Body of pancreas (tissue), 4 donors: Measurements from ENCODE around the gene EIF2S3. TPM values are rescaled to one million over a fixed set of nuclear protein-coding genes. Genes with fewer than 3 reads are reported as not detected.

ENCODE experiments used
- ATAC-seq: fragments of 150-250 bp; one replicate; pipeline ENCODE4 v1.9.1; 2016
- DNase-seq, 4 donors: peaks; one replicate each; pipeline ENCODE4 v3.0.0-alpha.2; 2019
- H3K27ac ChIP-seq, 4 donors: fragments of 200-600 bp; sonication (generic); 1 replicate in 3 of 4; 2 replicates in 1 of 4; pipeline versions ENCODE4 v1.5.1 to v1.6.1; 2016 to 2019; ENCODE audit warnings: mild to moderate bottlenecking in 1 of 4, mixed read lengths in 1 of 4, moderate library complexity in 1 of 4
- H3K27me3 ChIP-seq, 2 donors: fragments of 200-600 bp; sonication (generic); one replicate each; pipeline ENCODE4 v1.6.0; 2016; ENCODE audit warnings: mild to moderate bottlenecking in 1 of 2
- H3K36me3 ChIP-seq, 2 donors: fragments of 200-600 bp; sonication (generic); replicated peaks in 1 of 2; 2 replicates each; pipeline ENCODE4 v1.5.1; 2016; ENCODE audit warnings: low read depth in 2 of 2; ENCODE audit not compliant: insufficient read depth in 1 of 2
- H3K4me1 ChIP-seq: fragments of 200-600 bp; sonication (generic); one replicate; pipeline ENCODE4 v1.6.0; 2016
- H3K4me3 ChIP-seq, 2 donors: fragments of 200-600 bp; sonication (generic); 1 replicate in 1 of 2; 2 replicates in 1 of 2; pipeline ENCODE4 v1.5.1; 2016 to 2019
- H3K9me3 ChIP-seq, 3 donors: fragments of 200-600 bp; sonication (generic); 1 replicate in 2 of 3; 2 replicates in 1 of 3; pipeline ENCODE4 v1.5.1; 2016
- POLR2A ChIP-seq, 3 donors: fragments of 450-650 bp; IDR thresholded peaks; one replicate each; pipeline ENCODE4 v1.6.1; 2016; ENCODE audit warnings: antibody characterized with exemption in 3 of 3, mild to moderate bottlenecking in 2 of 3
- WGBS, 2 donors: methylation state at CpG; one replicate each; pipeline ENCODE4 v1.1.5; 2017; 5-methylcytosine and 5-hydroxymethylcytosine counted together
- intact Hi-C: fragments of 100-400 bp; cut with DNase I; formaldehyde crosslinking; loops from one replicate; pipeline ENCODE4 v1.15.1; 2023
- total RNA-seq, 2 donors: library from RNA; depleted of rRNA; stranded (reverse); fragments of >200 nt; gene quantifications; one replicate each; pipeline ENCODE4 v1.1.0, GENCODE V29; 2016
- TF ChIP-seq, protein P1 (sequence below), 7 experiments: fragments of 450-650 bp in 4 of 7; fragments of 200-600 bp in 3 of 7; sonication (generic) in 3 of 7; IDR thresholded peaks; one replicate each; pipeline ENCODE4 v1.5.1; 2016 to 2019; ENCODE audit warnings: antibody characterized with exemption in 7 of 7

Gene EIF2S3
- 100 to 1,000 TPM in 1 of 2 donors, 10 to 100 TPM in 1; 49.1 to 105 TPM for total RNA-seq

DNA sequence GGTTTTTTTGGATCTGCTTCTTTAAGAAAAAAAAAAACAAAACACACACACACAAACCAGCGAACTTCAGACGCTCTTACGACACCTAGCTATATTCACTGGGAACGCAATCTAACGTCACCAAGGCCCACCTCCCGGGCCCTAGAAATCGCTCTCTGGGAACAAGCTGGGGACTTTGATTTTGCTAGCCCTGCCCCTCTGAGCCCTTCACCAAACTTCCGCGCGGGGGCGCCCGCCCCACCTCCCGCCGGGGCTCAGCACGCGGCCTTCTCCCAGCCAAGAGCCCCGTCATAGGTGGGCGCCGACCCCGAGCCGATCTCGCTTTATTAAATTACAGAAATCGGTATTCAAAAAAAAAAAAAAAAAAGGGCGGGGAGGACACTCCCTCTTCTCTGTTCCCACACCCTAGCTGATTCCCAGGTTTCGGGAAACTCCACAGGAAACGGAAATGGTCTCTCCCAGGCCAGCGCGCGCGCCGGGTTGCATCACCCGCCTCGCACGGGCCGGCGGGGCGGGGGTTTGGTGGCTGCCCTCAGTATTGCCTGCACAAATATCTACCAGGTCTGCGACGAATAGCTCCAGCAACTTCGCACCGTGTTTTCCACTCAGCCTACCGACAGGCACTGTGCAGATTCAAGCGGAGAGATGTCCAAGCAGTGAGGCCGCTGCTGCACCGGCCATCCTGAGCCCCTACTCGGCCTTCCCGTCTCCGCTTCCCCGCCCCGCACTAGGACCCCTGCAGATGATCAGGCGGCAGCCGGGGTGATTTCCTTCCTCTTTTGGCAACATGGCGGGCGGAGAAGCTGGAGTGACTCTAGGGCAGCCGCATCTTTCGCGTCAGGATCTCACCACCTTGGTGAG is at the start of gene EIF2S3:
EIF2S3 (plus strand) TSS at position 775 of the 861 bp plus-strand sequence; CDS start at position 788, 13 bp downstream.
- peaks cover 6% of the 10 kb centered on the region for H3K4me1 ChIP-seq
- H3K27me3 ChIP-seq = no peaks in the 10 kb centered on the region
- no peaks in the 10 kb centered on the region for H3K36me3 ChIP-seq
- intact Hi-C loops = no loop called here
- DNase-seq (peak; percentile 85 to 92 (median 90)), ATAC-seq (peak; percentile 97)
- 0% methylated on average over 7 to 48 of the region's 57 CpGs for WGBS, 2 donors
- peak; percentile 9 to 77 (median 76) for TF ChIP-seq POLR2A (IDR thresholded peaks at IDR 0.05)
- TF ChIP-seq, protein P1, sequence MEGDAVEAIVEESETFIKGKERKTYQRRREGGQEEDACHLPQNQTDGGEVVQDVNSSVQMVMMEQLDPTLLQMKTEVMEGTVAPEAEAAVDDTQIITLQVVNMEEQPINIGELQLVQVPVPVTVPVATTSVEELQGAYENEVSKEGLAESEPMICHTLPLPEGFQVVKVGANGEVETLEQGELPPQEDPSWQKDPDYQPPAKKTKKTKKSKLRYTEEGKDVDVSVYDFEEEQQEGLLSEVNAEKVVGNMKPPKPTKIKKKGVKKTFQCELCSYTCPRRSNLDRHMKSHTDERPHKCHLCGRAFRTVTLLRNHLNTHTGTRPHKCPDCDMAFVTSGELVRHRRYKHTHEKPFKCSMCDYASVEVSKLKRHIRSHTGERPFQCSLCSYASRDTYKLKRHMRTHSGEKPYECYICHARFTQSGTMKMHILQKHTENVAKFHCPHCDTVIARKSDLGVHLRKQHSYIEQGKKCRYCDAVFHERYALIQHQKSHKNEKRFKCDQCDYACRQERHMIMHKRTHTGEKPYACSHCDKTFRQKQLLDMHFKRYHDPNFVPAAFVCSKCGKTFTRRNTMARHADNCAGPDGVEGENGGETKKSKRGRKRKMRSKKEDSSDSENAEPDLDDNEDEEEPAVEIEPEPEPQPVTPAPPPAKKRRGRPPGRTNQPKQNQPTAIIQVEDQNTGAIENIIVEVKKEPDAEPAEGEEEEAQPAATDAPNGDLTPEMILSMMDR (IDR thresholded peaks at IDR 0.05) = peak; percentile 7 to 66 (median 51)
- H3K4me3 ChIP-seq = peak within 1 kb of the TSS; percentile 33 to 96
- H3K27ac ChIP-seq = peak within 1 kb of the TSS in 3 of 4 donors; percentile 88 to 96 (median 94)
- no peaks in the 10 kb centered on the region for H3K9me3 ChIP-seq

- Histone ChIP-seq H3K9me3 (no peaks in the 10 kb centered on the region), H3K36me3 (no peaks in the 10 kb centered on the region), H3K4me1 (no peaks in the 10 kb centered on the region), H3K27ac (no peak overlapping the region), H3K27me3 (no peaks in the 10 kb centered on the region), H3K4me3 (no peak overlapping the region)
- DNase-seq (no peak), ATAC-seq (no peak)
- intact Hi-C loops = no loop called here
- 56 to 80% methylated on average over 1 of the region's 1 CpG for WGBS, 2 donors
- TF ChIP-seq POLR2A (IDR thresholded peaks at IDR 0.05) = no peak
- TF ChIP-seq, protein P1 (IDR thresholded peaks at IDR 0.05) = no peak
Observed at GRCh38 chrX:24005028-24005427, 49.7 kb upstream of the EIF2S3 start.

- 84 to 85% methylated on average over 7 to 9 of the region's 9 CpGs for WGBS, 2 donors
- no peak for TF ChIP-seq POLR2A (IDR thresholded peaks at IDR 0.05)
- TF ChIP-seq, protein P1 (IDR thresholded peaks at IDR 0.05) = no peak
- H3K9me3 ChIP-seq = no peaks in the 10 kb centered on the region
- no peak overlapping the region for H3K27ac ChIP-seq
- H3K27me3 ChIP-seq = no peaks in the 10 kb centered on the region
- H3K4me3 ChIP-seq = no peak overlapping the region
- no peak for ATAC-seq
- H3K36me3 ChIP-seq = no peaks in the 10 kb centered on the region
- H3K4me1 ChIP-seq = no peaks in the 10 kb centered on the region
- no peak for DNase-seq
- intact Hi-C loops = no loop called here
Observed at GRCh38 chrX:24005867-24006266, 48.9 kb upstream of the EIF2S3 start.

DNA sequence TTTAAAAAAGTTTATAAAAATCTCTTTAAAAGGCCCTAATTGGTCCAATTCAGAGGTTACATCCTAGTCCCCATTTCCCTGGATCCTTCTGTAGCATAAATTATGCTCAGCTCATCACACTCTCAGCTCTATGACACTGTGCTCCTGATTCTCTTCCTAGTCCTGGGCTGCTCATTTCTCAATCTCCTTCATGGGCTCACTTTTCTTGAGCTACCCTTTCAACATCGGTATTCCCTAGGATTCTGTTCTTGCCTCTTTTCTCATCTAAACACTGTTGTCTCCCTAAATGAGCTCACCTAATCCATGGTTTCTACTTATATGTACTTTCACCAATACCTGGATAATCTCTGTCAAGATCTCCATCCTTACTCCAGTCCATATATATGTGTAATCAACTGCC is 42.5 kb upstream of the EIF2S3 start:
- intact Hi-C loops = no loop called here

More for the DNA sequence above, 42.5 kb upstream of the EIF2S3 start:
- peaks cover 10% of the 10 kb centered on the region for H3K4me1 ChIP-seq
- 93 to 100% methylated on average over 1 of the region's 1 CpG for WGBS, 2 donors
- no peaks in the 10 kb centered on the region for H3K36me3 ChIP-seq
- no peak for ATAC-seq
- H3K4me3 ChIP-seq = no peak overlapping the region
- DNase-seq = no peak
- no peaks in the 10 kb centered on the region for H3K27me3 ChIP-seq
- H3K27ac ChIP-seq = no peak overlapping the region
- TF ChIP-seq, protein P1 (IDR thresholded peaks at IDR 0.05) = no peak
- no peak for TF ChIP-seq POLR2A (IDR thresholded peaks at IDR 0.05)
- H3K9me3 ChIP-seq = no peaks in the 10 kb centered on the region
